ENCODE results near the gene MAST4.

GRCh38 chr5:67123819-67124218 is 527.6 kb downstream of the MAST4 start:
- TF ChIP-seq CTCF (IDR thresholded peaks at IDR 0.05; ENCODE audit: insufficient read depth, low read depth, low read length): no peak
- TF ChIP-seq EZH2 (IDR thresholded peaks at IDR 0.05; ENCODE audit: insufficient read depth, low read length): no peak
